ENCODE results near the gene ZBTB20.

Gene ZBTB20

GRCh38 chr3:114619771-114620170 is 527.3 kb downstream of the ZBTB20 start:
- Histone ChIP-seq H3K36me3 (ENCODE audit: control insufficient read depth in 2 of 2, insufficient read depth in 2 of 2, low read length in 2 of 2) (no peaks in the 10 kb centered on the region), H3K4me3 (ENCODE audit: low read length in 2 of 2) (no peak overlapping the region), H3K9me3 (ENCODE audit: control insufficient read depth in 2 of 2, low read length in 2 of 2) (no peaks in the 10 kb centered on the region), H3K9ac (ENCODE audit: low read depth in 1 of 2, low read length in 2 of 2) (no peak overlapping the region), H3K27ac (ENCODE audit: low read depth in 2 of 2, low read length in 2 of 2) (no peak overlapping the region), H3K4me1 (ENCODE audit: control insufficient read depth in 2 of 2, insufficient read depth in 2 of 2, low read length in 2 of 2) (peaks cover 6 to 7% of the 10 kb centered on the region in 2 donors), H3K27me3 (ENCODE audit: control insufficient read depth in 2 of 2, insufficient read depth in 2 of 2, low read length in 2 of 2) (no peaks in the 10 kb centered on the region)

GRCh38 chr3:114615523-114616085 is 531.5 kb downstream of the ZBTB20 start:
- Histone ChIP-seq H3K4me1 (ENCODE audit: control insufficient read depth in 2 of 2, insufficient read depth in 2 of 2, low read length in 2 of 2) (no peaks in the 10 kb centered on the region), H3K4me3 (ENCODE audit: low read length in 2 of 2) (no peak overlapping the region), H3K9me3 (ENCODE audit: control insufficient read depth in 2 of 2, low read length in 2 of 2) (no peaks in the 10 kb centered on the region), H3K36me3 (ENCODE audit: control insufficient read depth in 2 of 2, insufficient read depth in 2 of 2, low read length in 2 of 2) (no peaks in the 10 kb centered on the region), H3K27me3 (ENCODE audit: control insufficient read depth in 2 of 2, insufficient read depth in 2 of 2, low read length in 2 of 2) (no peaks in the 10 kb centered on the region), H3K9ac (ENCODE audit: low read depth in 1 of 2, low read length in 2 of 2) (no peak overlapping the region), H3K27ac (ENCODE audit: low read depth in 2 of 2, low read length in 2 of 2) (no peak overlapping the region)

GRCh38 chr3:114609973-114610630 is 537.0 kb downstream of the ZBTB20 start:
- Histone ChIP-seq H3K4me3 (ENCODE audit: low read length in 2 of 2) (no peak overlapping the region), H3K9ac (ENCODE audit: low read depth in 1 of 2, low read length in 2 of 2) (no peak overlapping the region), H3K27me3 (ENCODE audit: control insufficient read depth in 2 of 2, insufficient read depth in 2 of 2, low read length in 2 of 2) (no peaks in the 10 kb centered on the region), H3K4me1 (ENCODE audit: control insufficient read depth in 2 of 2, insufficient read depth in 2 of 2, low read length in 2 of 2) (no peaks in the 10 kb centered on the region), H3K9me3 (ENCODE audit: control insufficient read depth in 2 of 2, low read length in 2 of 2) (no peaks in the 10 kb centered on the region), H3K36me3 (ENCODE audit: control insufficient read depth in 2 of 2, insufficient read depth in 2 of 2, low read length in 2 of 2) (no peaks in the 10 kb centered on the region), H3K27ac (ENCODE audit: low read depth in 2 of 2, low read length in 2 of 2) (no peak overlapping the region)

GRCh38 chr3:114608293-114608692 is 538.8 kb downstream of the ZBTB20 start:
- no peaks in the 10 kb centered on the region for H3K4me1 ChIP-seq (ENCODE audit: control insufficient read depth in 2 of 2, insufficient read depth in 2 of 2, low read length in 2 of 2)
- no peak overlapping the region for H3K4me3 ChIP-seq (ENCODE audit: low read length in 2 of 2)
- no peaks in the 10 kb centered on the region for H3K27me3 ChIP-seq (ENCODE audit: control insufficient read depth in 2 of 2, insufficient read depth in 2 of 2, low read length in 2 of 2)
- no peaks in the 10 kb centered on the region for H3K9me3 ChIP-seq (ENCODE audit: control insufficient read depth in 2 of 2, low read length in 2 of 2)
- H3K36me3 ChIP-seq (ENCODE audit: control insufficient read depth in 2 of 2, insufficient read depth in 2 of 2, low read length in 2 of 2): no peaks in the 10 kb centered on the region
- no peak overlapping the region for H3K27ac ChIP-seq (ENCODE audit: low read depth in 2 of 2, low read length in 2 of 2)
- no peak overlapping the region for H3K9ac ChIP-seq (ENCODE audit: low read depth in 1 of 2, low read length in 2 of 2)

DNA sequence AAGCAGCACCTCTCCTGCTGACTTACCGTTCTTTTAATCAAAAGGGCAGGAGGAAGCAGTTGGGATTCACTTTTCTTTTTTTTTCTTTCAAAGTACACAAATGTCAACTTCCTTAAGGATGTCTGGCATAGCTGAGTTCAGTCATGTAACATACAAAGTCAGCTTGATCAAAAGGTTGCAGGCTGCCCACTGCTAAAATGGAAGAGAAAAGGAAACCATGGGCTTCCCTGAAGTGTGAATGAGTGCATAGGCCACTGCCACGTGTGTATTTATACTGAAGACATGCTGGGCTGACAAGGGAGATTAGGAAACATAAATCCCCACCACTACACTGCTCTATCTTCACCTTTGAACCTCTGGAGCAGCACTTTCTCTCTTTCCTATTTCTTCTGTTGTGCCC is 540.8 kb downstream of the ZBTB20 start:
- Histone ChIP-seq H3K4me1 (ENCODE audit: control insufficient read depth in 2 of 2, insufficient read depth in 2 of 2, low read length in 2 of 2) (no peaks in the 10 kb centered on the region), H3K36me3 (ENCODE audit: control insufficient read depth in 2 of 2, insufficient read depth in 2 of 2, low read length in 2 of 2) (no peaks in the 10 kb centered on the region), H3K27ac (ENCODE audit: low read depth in 2 of 2, low read length in 2 of 2) (no peak overlapping the region), H3K27me3 (ENCODE audit: control insufficient read depth in 2 of 2, insufficient read depth in 2 of 2, low read length in 2 of 2) (no peaks in the 10 kb centered on the region), H3K9ac (ENCODE audit: low read depth in 1 of 2, low read length in 2 of 2) (no peak overlapping the region), H3K9me3 (ENCODE audit: control insufficient read depth in 2 of 2, low read length in 2 of 2) (no peaks in the 10 kb centered on the region), H3K4me3 (ENCODE audit: low read length in 2 of 2) (no peak overlapping the region)

GRCh38 chr3:114600571-114600970 is 546.5 kb downstream of the ZBTB20 start:
- H3K27ac ChIP-seq (ENCODE audit: low read depth in 2 of 2, low read length in 2 of 2): no peak overlapping the region
- no peaks in the 10 kb centered on the region for H3K27me3 ChIP-seq (ENCODE audit: control insufficient read depth in 2 of 2, insufficient read depth in 2 of 2, low read length in 2 of 2)
- H3K4me3 ChIP-seq (ENCODE audit: low read length in 2 of 2): no peak overlapping the region
- H3K4me1 ChIP-seq (ENCODE audit: control insufficient read depth in 2 of 2, insufficient read depth in 2 of 2, low read length in 2 of 2): no peaks in the 10 kb centered on the region
- H3K9me3 ChIP-seq (ENCODE audit: control insufficient read depth in 2 of 2, low read length in 2 of 2): no peaks in the 10 kb centered on the region
- no peaks in the 10 kb centered on the region for H3K36me3 ChIP-seq (ENCODE audit: control insufficient read depth in 2 of 2, insufficient read depth in 2 of 2, low read length in 2 of 2)
- H3K9ac ChIP-seq (ENCODE audit: low read depth in 1 of 2, low read length in 2 of 2): no peak overlapping the region

DNA sequence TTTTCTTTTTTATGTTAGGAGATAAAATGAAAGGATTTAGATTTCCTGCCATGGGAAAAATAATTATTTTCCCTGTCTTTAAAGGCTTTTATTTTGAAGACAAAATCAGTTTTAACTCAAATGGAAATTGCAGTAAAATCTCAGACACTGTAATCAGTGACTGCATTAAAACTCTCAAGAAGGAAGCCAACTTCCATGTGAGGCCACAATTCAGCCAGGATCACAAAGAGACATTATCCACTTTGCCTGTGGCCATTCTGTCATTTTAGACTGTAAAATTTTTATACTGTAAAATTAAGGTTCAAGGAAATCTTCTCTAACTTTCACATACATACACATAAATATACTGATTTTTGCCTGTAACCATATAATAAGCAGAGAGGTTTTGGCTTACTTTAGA is 549.2 kb downstream of the ZBTB20 start:
- H3K4me1 ChIP-seq (ENCODE audit: control insufficient read depth in 2 of 2, insufficient read depth in 2 of 2, low read length in 2 of 2): no peaks in the 10 kb centered on the region

GRCh38 chr3:114597012-114597411 is 550.1 kb downstream of the ZBTB20 start:
- Histone ChIP-seq H3K27me3 (ENCODE audit: control insufficient read depth in 2 of 2, insufficient read depth in 2 of 2, low read length in 2 of 2) (no peaks in the 10 kb centered on the region), H3K27ac (ENCODE audit: low read depth in 2 of 2, low read length in 2 of 2) (no peak overlapping the region), H3K4me3 (ENCODE audit: low read length in 2 of 2) (no peak overlapping the region), H3K9ac (ENCODE audit: low read depth in 1 of 2, low read length in 2 of 2) (no peak overlapping the region), H3K9me3 (ENCODE audit: control insufficient read depth in 2 of 2, low read length in 2 of 2) (no peaks in the 10 kb centered on the region), H3K36me3 (ENCODE audit: control insufficient read depth in 2 of 2, insufficient read depth in 2 of 2, low read length in 2 of 2) (no peaks in the 10 kb centered on the region), H3K4me1 (ENCODE audit: control insufficient read depth in 2 of 2, insufficient read depth in 2 of 2, low read length in 2 of 2) (no peaks in the 10 kb centered on the region)

More for the DNA sequence above, 549.2 kb downstream of the ZBTB20 start:
- H3K4me3 ChIP-seq (ENCODE audit: low read length in 2 of 2): no peak overlapping the region
- H3K9me3 ChIP-seq (ENCODE audit: control insufficient read depth in 2 of 2, low read length in 2 of 2): no peaks in the 10 kb centered on the region
- H3K27me3 ChIP-seq (ENCODE audit: control insufficient read depth in 2 of 2, insufficient read depth in 2 of 2, low read length in 2 of 2): no peaks in the 10 kb centered on the region
- no peak overlapping the region for H3K9ac ChIP-seq (ENCODE audit: low read depth in 1 of 2, low read length in 2 of 2)
- H3K27ac ChIP-seq (ENCODE audit: low read depth in 2 of 2, low read length in 2 of 2): no peak overlapping the region
- H3K36me3 ChIP-seq (ENCODE audit: control insufficient read depth in 2 of 2, insufficient read depth in 2 of 2, low read length in 2 of 2): no peaks in the 10 kb centered on the region

DNA sequence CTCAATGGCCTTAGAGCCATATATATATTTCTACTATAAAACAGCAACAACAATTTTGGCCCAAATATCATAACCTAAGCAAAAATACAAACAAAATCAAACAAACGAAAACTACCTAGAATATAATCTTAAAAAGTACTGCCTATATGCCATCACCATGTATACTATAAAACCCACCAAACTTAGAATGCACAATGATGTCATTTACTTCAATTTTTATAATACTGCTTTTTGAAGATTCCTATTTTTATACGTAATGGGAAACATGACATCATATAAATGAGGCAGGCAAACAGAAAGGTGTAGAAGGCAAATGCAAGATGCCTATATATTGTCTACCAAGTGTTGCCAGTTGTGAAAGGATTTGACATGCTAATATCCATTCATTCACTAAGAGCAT is 550.9 kb downstream of the ZBTB20 start:
- Histone ChIP-seq H3K9me3 (ENCODE audit: control insufficient read depth in 2 of 2, low read length in 2 of 2) (no peaks in the 10 kb centered on the region), H3K36me3 (ENCODE audit: control insufficient read depth in 2 of 2, insufficient read depth in 2 of 2, low read length in 2 of 2) (no peaks in the 10 kb centered on the region), H3K4me3 (ENCODE audit: low read length in 2 of 2) (no peak overlapping the region), H3K27ac (ENCODE audit: low read depth in 2 of 2, low read length in 2 of 2) (no peak overlapping the region), H3K9ac (ENCODE audit: low read depth in 1 of 2, low read length in 2 of 2) (no peak overlapping the region), H3K27me3 (ENCODE audit: control insufficient read depth in 2 of 2, insufficient read depth in 2 of 2, low read length in 2 of 2) (no peaks in the 10 kb centered on the region), H3K4me1 (ENCODE audit: control insufficient read depth in 2 of 2, insufficient read depth in 2 of 2, low read length in 2 of 2) (no peaks in the 10 kb centered on the region)

DNA sequence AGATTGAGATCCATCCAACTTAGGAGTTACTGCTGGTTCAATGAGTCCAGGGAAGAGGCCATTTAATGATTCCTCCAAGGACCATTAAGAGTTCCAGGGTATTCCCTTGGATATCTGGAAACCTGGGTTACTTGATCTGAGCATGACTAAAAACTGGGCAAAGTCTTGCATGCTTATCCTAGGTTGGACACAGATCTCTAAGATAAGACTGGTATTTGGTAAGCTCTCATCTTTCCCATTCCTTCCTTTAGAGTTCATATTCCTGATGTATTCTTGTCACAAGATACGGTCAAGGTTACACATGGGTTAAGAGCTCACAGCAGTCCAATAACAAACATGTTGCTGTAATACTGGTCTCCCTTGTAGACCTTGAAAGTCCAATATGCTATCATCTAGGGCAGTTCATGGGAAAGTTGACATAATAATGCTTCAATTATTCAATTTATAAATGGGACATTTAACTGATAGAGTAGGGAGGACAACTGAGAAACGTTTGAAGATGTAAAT is 551.5 kb downstream of the ZBTB20 start:
- Histone ChIP-seq H3K4me1 (ENCODE audit: control insufficient read depth in 2 of 2, insufficient read depth in 2 of 2, low read length in 2 of 2) (no peaks in the 10 kb centered on the region), H3K4me3 (ENCODE audit: low read length in 2 of 2) (no peak overlapping the region), H3K9me3 (ENCODE audit: control insufficient read depth in 2 of 2, low read length in 2 of 2) (no peaks in the 10 kb centered on the region), H3K27ac (ENCODE audit: low read depth in 2 of 2, low read length in 2 of 2) (no peak overlapping the region), H3K36me3 (ENCODE audit: control insufficient read depth in 2 of 2, insufficient read depth in 2 of 2, low read length in 2 of 2) (no peaks in the 10 kb centered on the region), H3K9ac (ENCODE audit: low read depth in 1 of 2, low read length in 2 of 2) (no peak overlapping the region), H3K27me3 (ENCODE audit: control insufficient read depth in 2 of 2, insufficient read depth in 2 of 2, low read length in 2 of 2) (no peaks in the 10 kb centered on the region)

Data from mucosa of rectum (tissue), 2 donors.